ENCODE measurements around the gene CHD9NB.
"Not testable (repeated sequence)": the region's sequence is repeated elsewhere in the genome, so short reads cannot be mapped to it uniquely, and the experiment has no call there.

Gene CHD9NB

DNA sequence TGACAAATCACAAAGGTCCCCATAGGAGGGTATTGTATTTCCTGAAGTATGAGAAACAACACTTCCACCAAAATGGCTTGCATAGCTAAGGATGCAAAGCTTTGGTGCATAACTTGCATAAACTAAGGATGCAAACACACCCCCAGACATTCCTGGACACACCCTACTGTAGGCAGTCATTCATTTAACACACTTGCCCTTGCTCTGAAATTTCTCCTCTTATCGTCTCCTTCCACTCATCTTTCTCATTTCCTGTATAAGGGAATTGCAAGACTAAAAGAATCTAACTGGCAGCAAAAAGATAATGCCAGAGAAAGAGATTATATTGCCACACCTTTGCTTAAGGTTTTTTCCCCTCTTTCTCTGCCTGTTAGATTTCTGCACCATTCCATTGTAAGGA, 30.4 kb upstream of the CHD9NB start:
- DNase-seq: no peak

DNA sequence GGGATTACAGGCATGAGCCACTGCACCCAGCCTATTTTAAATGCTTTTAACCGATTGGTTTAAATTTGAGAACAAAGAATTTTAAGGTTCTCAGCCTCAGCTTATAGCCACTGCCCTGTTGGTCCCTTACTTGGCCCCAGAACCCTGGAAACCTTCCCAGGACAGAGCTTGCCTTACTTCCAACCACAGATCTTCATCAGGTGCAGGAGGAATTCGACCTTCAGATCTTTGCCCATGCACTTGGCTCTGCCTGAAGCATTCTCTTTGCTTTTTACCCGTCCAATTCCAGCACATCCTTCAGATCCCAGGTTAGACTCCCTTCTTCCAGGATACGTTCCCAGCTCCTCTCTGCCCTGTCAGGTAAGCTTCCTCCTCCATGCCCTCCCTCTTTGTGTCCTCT, 29.8 kb upstream of the CHD9NB start:
- no peak for DNase-seq

DNA sequence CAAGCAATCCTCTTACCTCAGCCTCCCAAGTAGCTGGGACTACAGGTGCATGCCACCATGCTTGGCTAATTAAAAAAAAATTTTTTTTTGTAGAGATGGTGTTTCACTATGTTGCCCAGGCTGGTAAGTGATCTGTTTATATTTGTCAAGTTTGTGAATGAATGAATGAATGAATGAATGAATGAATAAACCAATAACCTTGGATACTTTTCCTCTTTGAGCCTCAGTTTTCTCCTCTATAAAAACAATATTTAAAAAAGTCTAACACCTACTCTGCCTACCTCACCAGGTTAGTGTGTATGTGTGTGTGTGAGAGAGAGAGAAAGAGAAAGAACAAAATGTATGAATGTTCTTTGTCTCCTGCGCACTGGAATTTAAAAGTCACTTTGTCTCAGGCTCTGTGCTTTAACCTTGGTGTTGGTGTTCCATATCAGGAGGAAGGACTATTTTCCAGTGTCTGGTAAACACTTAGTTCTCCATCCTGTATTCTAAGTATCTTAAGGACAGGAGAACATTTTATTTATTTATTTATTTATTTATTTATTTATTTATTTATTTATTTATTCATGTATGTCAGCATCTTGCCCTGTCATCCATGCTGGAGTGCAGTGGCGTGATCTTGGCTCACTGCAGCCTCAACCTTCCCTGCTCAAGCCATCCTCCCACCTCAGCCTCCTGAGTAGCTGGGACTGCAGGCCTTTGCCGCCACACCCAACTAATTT, 29.1 kb upstream of the CHD9NB start:
- no peak for DNase-seq

DNA sequence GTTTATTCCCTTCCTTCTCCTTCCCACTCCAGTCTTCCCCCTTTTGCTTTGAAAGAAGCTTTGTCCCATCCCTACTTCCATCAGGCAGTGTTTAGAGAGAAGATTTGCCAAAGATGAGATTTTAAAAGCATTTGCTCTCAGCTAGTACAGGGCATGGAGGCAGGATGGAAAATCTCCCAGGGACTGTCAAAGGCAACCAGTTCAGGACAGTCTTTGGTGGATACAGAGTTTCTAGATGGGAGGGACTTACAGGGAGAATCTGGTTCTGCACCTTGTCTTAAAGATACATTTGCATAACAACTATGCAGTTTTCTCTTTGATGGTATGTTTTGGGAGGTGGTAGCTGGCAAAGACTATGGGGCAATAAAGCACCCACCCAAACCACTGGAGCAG, 28.3 kb upstream of the CHD9NB start:
- no peak for DNase-seq

DNA sequence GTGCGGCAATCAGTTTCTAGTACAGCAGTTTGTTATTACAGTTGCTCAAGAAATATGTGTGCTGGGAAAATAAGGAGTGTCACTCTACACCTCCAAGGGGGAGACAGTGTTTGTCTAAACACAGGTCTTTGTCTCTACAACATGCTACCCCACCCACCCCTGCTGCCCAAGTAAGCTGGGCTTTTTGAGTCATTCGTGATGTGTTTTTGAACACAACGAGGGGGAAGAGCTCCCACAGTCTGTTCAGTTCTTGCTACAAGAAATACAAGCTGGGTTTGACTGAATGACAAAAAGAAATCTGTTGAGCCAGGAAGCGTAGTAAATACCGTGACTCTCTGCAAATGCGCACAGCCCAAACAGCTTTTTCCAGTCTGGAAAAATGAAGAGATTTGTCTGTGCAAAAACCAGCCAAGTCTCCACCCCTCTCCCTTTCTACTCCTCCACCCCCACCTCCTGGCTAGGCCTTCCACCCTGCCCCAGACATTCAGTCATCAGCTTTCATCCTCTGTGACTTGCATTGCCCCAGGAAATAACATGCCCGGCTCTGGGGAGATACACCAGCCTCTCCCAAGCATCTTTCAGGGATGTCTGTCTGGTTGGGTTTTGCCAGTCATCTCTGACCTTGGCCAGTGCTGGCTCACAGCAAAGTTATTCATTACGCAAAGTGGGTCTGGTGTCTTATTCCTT, 27.8 kb upstream of the CHD9NB start:
- DNase-seq: no peak

DNA sequence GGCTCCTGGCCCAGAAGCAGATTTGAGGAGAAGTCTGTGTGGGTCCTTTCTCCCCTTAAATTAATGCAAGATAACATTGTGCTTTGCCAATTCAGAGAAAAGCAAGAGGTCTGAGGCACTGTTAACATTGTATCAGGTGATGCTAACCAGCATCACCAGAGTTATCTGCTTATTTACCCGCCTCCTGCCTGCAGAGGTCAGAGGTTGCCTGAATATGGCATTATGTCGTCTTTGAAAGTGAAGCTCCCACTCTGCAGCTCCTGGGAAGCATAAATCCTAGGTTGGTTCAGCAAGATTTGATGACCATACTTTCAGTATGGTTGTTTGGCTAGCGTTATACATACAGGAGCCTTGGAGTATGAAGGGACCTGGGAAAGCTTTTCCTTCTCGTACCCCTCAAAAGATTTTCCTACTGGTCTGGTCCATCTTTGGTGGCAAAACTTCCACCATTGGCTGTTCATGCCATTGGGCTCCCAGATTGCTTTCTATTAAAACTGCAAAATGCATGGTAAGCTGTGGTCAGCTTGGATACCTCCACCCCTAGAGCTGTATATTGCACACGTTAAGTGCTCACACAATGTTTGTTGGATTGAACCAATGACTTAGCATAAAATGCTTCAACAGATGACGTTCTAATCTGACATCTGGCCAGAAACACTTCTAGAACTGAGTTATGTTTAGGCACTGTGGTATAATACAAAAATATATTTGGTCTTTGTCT, 26.2 kb upstream of the CHD9NB start:
- no peak for DNase-seq

DNA sequence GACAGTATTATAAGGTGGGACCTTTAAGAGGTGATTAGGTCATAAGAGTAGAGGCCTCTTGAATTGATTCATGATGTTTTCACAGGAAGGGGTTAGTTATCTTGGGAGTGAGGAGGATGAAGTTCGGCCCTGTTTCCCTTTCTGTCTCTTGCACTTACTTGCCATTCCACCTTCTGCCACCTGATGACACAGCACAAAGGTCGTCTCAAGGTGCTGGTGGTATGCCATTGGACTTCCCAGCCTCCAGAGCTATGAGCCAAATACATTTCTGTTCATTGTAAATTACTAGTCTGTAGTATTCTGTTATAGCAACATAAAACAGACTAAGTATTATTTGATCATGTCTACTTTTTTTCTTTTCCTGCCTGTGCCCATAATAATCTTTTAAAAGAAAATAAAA, 25.6 kb upstream of the CHD9NB start:
- no peak for DNase-seq

DNA sequence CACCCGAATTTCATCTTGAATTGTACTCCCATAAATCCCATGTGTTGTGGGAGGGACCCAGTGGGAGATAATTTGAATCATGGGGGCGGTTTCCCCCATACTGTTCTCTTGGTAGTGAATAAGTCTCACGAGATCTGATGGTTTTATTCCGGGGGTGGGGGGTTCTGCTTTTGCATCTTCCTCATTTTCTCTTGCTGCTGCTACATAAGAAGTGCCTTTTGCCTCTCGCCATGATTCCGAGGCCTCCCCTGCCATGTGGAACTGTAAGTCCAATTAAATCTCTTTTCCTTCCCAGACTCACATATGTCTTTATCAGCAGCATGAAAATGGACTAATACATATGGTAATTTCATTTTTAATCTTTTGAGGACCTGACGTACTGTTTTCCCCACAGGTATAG, 22.8 kb upstream of the CHD9NB start:
- not testable (repeated sequence) for DNase-seq

DNA sequence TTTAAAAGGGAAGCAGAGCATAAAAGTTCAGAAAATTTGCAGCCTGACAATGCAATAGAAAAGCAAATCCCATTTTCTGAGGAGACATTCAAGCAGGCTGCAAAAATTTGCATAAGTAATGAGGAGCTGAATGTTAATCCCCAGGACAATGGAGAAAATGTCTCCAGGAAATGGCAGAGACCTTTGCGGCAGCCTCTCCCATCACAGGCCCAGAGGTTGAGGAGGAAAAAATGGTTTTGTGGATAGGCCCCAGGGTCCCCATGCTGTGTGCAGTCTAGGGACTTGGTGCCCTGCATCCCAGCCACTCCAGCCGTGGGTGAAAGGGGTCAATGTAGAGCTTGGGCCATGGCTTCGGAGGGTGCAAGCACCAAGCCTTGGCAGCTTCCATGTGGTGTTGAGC, 21.6 kb upstream of the CHD9NB start:
- DNase-seq: not testable (repeated sequence)

DNA sequence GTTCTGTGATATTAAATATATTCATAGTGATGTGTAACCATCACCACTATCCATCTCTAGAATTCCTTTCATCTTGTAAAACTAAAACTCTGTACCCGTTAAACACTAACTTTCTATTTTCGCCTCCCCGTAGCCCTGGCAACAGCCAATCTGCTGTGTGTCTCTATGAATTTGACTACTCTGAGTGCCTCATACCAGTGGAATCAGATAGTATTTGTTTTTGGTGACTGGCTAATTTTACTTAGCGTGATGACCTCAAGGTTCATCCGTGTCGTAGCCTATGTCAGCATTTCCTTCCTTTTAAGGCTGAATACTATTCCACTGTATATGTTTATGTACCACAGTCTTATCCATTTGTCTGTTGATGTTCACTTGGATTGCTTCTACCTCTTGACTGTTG, 20.3 kb upstream of the CHD9NB start:
- no peak for DNase-seq

DNA sequence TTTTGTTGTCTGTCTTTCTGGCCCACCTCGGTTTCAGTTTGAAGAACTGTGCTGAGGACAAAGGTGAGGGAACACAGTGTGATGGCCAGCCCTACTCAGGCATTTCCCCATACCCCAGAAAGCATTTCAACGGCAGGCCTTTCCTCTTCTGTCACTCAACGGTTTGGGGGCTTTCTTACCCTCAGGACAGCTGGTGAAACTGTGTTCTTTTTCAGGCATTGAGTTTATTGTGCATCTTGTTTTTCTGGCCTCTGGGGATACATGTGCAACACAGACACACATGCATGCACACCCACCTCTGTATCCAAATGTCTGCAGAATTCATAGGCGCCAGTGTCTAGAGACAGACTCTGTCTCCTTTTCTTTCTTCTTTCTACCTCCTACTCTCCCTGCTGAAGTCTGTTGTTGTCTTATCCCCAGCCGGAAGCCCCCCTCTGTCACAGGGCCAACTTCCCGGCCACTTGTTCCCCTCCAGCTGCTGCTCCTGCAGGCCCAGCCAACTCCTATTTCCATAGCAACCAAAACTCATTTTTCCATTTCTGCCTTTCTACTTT, 19.1 kb upstream of the CHD9NB start:
- no peak for DNase-seq

DNA sequence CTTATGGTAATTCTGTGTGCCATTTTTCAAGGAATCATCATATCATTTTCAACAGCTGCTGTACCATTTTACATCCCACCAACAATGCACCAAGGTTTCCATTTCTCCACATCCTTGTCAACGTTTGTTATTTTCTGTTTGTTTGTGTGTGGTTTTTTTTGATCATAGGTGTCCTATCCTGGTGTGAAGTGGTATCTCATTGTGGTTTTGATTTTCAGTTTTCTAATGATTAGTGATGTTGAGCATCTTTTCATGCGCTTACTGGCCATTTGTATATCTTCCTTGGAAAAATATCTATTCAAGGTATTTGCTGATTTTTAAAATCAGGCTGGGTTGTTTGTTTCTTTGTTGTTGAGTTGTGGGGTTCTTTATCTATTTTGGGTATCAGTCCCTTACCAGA, 17.1 kb upstream of the CHD9NB start:
- no peak for DNase-seq

DNA sequence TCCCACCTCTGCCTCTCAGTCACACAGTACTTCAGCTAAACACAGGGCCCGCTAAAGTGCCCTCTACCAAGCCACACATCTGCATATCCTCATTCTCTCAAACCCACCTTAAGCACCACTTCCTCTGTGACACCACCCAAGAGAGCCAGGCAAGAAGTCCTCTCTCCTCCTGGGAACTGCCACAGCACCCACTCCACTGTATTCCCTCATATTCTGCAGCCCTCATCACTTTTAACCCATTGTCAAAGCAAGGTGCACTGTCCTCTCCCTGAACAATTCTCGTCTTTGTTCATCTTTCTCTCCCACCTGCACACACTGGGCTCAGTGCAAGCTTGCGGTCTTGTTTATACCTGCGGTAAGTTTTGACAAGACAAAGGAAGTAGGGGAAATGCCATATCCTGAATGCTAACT, 15.7 kb upstream of the CHD9NB start:
- DNase-seq: no peak

DNA sequence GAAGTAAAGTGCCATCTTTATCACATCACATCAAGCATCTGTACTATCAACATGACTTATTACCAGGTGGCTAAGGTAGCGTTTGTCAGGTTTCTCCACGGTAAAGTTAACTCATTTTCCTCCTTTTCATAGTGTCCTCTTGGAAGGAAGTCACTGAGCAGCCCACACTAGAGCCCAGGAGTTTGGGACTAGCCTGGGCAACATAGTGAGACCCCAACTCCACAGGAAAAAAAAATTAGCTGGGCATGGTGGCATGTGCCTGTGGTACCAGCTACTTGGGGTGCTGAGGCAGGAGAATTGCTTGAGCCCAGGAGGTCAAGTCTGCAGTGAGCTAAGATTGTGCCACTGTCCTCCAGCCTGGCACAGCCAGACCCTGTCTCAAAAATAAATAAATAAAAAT, 15.0 kb upstream of the CHD9NB start:
- no peak for DNase-seq

DNA sequence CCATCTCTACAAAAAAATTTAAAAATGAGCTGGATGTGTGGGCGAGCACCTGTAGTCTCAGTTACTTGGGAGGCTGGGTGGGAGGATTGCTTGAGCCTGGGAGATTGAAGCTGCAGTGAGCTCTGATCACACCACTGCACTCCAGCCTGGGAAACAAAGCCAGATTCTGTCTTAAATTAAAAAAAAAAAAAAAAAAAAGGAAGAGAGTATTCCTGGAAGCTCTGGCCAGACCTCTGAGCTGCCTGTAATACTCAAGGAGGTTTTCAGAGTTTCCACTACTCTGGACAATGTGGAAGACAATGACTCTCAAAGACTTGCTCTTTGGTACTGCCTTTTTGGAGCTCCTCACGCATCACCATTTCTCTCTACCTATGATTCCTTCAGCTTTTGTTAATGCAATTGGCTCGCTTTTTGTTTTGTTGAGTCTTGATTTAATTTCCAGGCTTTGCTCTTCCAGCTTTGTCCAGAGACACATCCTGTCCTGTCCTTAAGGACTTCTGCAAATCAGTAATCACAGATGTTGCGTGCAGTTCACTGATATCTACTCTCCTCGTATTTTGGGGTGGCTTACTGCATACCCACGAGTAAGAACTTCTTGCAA, 12.9 kb upstream of the CHD9NB start:
- DNase-seq: no peak

DNA sequence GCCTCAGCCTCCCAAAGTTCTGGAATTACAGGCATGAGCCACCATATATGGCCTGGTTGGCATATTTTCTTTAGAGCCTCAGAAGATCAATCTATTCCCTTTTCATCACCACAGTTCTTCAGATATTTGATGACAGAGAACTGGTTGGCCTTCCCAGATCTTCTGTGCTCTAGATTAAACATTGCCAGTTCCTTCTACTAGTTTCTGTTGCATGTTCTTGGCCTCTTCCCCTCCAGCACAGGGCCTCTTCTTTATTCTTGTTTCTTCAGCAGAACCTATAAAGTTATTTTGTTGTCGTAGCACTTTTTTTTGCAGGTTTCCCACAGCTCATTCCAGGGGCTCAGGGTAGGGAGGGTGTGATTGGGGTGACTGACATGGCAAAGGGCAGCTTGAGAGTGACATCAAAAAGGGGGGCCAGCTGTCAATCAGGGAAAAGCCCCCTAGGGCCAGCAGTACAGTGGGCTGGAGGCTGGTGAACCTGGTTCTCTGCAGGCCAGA, 11.4 kb upstream of the CHD9NB start:
- no peak for DNase-seq

DNA sequence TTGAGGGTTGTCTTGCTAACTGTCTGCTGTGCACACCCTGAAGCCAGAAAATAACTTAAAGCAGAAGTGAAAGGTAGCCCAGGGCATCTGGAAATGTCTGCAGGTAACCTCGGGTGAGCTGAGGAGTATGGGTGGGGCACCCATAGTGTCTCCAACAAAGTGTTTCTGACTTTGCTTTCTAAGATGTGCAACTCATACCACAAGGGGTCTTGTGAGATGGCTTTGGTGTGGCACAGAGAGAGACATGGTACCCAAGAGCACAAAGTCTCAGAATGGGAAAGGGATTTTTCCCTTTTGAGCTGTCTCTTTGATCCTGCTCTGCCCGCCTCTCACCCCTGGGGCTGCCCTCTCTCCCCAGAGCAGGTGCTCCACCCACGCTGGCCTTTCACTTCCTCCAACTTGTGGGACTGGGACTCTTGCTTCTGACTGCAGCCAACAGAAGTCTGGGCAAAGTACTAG, 9.0 kb upstream of the CHD9NB start:
- DNase-seq: no peak

DNA sequence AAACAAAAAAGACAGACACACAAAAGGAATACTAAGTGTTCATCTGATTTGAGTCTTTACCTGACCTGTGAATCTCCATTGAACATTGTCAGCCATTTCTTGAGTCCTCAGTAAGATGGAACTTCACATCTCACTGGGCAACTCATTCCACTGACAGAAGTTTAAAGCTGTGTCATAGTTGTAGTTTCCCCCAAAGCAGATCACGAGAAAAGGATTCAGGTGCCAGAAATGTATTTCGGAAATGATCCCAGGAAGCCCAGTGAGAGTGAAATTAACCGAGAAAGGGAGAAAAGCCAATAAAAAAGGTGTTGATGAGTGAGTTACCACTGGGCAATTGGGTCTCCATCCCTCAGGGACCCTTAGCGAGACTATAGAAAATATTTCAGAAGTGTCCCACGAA, 8.6 kb upstream of the CHD9NB start:
- no peak for DNase-seq

DNA sequence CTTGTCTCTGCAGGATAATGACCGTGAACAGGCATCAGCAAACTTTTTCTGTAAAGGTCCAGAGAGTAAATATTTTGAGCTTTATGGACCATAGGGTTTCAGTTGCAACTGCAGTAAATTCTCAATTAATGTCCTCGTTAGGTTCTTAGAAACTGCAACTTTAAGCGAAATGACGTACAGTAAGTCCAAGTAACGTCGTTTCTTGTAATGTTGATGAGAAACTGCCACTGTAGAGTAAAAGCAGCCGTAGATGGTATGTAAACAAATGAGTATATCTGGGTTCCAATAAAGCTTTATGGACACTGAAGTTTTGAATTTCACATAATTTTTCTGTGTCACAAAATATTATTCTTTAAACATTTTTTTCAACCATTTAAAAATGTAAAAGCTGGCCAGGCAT, 7.0 kb upstream of the CHD9NB start:
- no peak for DNase-seq

DNA sequence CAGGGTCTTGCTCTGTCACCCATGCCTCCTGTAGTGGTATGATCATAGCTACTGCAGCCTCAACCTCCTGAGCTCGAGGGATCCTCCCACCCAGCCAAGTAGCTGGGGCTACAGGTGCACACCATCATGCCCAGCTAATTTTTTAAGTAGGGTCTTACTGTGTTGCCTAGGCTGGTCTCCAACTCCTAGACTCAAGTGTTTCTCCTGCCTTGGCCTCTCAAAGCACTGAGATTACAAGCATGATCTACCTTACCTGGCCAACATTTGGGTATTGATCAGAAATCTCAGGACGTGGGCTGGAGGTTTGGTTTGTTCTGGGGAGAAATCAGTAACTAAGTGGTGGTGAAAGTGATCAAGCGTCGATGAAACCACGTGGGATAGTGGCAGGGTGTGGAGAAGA, 6.2 kb upstream of the CHD9NB start:
- DNase-seq: no peak

DNA sequence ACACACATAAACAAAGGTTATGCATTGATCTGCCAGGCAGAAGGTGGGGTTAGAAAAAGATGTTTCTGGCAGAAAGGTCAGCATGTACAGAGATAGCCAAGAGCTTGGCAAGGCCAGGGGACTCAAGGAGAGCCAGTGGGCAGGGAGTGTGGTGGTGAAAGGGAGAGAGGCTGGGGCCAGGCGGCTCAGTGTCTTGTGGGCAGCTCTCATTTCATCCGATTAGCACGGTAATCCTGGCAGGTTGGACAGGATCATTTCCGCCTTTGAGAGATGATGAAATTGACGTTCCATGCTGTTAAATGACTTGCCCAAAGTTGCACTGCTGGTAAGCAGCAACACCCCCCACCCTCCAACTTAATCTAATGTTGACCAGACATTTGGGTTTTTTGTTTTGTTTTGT, 5.7 kb upstream of the CHD9NB start:
- DNase-seq: no peak

DNA sequence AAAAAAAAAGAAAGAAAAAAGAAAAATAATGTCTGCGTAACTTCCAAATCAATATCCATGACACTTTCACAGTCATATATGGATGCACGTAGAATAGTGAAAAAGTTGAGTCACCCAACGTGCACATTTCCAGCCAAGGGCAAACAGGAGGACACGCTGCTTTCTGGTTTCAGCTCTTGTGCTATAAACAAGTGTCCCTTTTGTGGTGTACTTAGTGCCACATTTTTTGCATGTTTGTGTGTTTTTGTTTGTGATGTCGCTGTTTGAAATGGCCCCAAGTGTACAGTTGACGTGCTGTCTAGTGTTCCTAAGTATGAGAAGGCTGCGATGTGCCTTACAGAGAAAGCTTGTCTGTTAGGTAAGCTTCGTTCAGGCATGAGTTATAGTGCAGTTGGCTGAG, 5.0 kb upstream of the CHD9NB start:
- DNase-seq: no peak

DNA sequence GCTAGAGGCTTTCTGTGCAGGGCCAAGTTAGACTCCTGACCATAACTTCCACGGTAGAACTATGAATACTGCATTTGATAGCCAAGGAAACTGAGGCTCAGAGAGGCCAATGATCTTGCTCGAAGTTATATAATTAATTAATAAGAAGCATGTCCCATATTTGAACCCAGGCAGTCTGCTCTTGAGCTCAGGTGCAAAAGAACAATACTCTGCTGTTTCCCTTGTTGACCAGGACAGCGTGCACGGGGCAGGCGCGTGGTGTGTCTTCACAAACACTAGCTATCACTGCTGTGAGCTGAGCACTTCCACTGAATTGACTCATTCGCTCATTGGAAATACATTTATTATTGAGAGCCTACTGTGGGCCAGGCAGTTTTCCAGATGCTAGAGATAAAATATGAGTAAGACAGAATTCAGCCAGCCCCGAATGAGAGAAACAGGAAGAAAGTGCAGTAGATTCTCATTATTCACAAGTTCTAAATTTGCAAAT, 3.7 kb upstream of the CHD9NB start:
- DNase-seq: no peak

All from DMS153 (cell line).